NOMO-1 treated with DMSO at 0.1 percent for 48 hours (cell line): ENCODE results near the gene MMRN2.
"Not testable (repeated sequence)": the region's sequence is repeated elsewhere in the genome, so short reads cannot be mapped to it uniquely, and the experiment has no call there.

ENCODE experiments used
- DNase-seq: peaks from one replicate; lab custom pipeline; 2025; ENCODE audit not compliant: unreplicated experiment; lab: John Stamatoyannopoulos, UW

The MMRN2 gene

GRCh38 chr10:86941426-86941825, 16.0 kb downstream of the MMRN2 start:
- DNase-seq, result no peak

DNA sequence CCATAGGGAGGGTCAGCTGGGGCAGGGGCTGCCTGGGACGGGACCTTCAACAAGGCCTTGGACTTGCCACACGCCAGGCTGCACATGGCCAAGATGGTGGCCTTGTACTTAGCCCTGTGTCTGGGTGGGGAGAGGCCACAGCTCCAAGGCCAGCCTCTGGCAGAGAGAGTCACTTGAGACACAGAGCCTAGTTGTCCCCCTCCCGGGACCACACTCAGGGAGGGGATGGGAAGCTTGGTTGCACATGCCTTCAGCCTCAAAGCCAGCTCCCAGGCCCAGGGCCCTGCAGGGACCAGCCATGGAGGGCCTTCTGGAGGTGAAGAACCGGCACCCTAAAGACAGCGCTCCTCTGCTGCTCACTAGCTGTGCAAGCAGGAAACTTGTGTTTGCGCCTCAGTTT, 16.7 kb downstream of the MMRN2 start:
- DNase-seq, result no peak

DNA sequence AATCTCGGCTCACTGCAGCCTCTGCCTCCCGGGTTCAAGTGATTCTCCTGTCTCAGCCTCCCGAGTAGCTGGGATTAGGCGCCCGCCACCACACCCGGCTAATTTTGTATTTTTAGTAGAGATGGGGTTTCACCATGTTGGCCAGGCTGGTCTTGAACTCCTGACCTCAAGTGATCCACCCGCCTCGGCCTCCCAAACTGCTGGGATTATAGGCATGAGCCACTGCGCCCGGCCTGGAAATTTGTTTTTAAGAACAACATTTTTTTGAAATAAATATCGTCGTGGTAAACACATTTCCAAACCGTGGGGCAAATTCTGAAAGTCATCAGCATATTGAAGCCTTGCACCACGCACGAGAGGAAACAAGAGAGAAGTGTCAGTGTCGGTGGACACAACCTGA, 17.3 kb downstream of the MMRN2 start:
- not testable (repeated sequence) for DNase-seq

- no peak for DNase-seq
Observed at GRCh38 chr10:86938260-86938659, 19.2 kb downstream of the MMRN2 start.

GRCh38 chr10:86937502-86938154, 19.8 kb downstream of the MMRN2 start:
- no peak for DNase-seq

DNA sequence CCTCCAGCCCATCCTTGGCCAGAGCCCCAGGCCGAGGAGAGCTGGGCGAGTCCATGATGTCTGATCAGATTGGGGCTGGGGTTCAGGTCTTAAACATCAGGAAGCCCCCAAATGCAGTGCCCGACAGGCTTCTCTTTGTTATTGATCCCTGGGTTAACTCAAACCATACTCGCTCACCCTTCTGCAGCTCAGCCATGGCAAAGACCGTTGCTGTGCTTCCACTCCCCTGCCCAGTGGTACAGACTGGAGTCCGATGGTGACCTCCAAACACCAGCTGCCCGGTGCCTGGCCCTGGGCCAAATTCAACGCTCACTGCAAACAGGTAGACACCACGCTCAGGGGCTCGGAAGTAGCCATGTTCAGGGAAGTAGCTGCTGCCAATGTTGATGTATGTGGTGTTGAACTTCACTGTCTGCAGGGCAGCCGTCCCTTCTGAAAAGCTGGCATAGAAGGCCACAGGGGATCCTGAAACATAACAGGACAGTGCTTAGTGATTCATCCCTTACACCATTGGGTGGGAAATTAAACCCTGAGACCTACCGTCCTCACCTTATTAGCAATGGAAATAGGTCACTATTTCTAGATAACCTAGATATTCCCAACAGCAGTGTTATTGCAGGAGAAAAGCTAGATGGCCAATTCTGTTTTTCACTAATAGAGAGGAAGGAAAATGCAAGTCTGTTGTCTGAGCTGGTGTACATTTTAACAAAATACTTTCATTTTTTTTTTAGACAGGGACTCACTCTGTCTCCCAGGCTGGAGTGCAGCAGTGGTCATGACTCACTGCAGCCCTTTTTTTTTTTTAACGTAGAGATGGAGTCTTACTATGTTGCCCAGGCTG, 20.5 kb downstream of the MMRN2 start:
- DNase-seq, result no peak

GRCh38 chr10:86934162-86934711, 23.2 kb downstream of the MMRN2 start:
- DNase-seq, result not testable (repeated sequence)

DNA sequence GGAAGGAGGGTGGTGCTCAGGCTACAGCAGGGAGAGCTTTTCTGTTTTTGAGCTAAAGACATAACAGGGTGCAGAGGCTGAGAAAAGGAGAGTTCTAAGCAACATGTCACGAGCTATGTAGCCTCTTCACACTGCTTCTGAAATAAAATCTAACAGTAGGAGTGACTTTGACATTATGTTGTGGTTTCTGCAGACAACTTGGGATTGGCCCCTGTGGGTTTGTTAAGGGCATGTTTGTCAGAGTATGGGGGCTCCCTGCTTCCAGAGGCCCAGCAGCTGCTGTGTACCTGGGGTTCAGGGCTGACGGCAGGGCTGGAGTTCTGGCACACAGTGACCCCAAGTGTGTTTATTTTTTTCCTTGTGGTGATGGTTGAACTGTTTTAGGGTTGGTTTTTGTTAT, 24.7 kb downstream of the MMRN2 start:
- DNase-seq, result no peak

- DNase-seq, result no peak
Observed at GRCh38 chr10:86931872-86932271, 25.5 kb downstream of the MMRN2 start.

DNA sequence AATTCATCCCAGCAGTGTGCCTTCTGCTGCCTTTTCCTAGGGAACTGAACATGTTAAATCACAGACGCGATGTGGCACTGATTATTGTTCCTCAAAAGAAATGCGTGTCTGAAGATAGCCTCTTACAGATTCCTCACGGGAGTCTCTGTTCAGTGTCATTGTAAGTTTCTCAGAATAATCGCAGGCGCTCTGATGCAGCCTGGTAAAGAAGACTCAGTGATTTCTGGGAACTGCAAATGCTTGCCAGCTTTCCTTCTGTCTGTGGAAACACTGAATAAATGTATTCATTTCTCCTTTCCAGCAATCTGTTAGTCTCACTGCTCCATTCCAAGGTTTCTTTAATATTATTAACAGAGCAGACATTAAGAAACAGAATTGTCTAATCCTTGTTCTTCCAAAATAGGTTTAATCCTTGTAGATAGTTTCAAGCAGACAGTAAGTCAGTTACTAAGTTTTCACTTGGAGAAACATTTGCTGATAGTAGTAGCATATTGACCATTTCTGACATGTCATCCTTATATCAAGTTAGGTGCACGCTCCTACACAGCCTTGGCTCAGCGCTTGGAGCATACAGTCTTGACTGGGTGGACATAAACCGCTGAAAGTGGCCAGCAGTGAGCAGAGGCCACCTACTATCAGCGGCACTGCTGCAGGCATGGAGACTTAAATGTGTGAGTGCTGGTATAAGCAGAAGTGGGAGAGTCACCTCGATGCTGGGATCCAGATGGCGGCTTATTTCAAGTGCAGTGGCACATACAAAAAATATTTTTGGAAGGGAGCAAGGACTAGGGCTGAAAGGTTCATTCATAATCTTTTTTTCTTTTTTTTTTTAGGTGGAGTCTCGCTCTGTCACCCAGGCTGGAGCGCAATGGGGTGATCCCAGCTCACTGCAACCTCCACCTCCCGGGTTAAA, 27.7 kb downstream of the MMRN2 start:
- no peak for DNase-seq

- DNase-seq, result no peak
Observed at GRCh38 chr10:86922553-86922961, 34.9 kb downstream of the MMRN2 start.

GRCh38 chr10:86918022-86918471, 39.4 kb downstream of the MMRN2 start:
- DNase-seq, result no peak

DNA sequence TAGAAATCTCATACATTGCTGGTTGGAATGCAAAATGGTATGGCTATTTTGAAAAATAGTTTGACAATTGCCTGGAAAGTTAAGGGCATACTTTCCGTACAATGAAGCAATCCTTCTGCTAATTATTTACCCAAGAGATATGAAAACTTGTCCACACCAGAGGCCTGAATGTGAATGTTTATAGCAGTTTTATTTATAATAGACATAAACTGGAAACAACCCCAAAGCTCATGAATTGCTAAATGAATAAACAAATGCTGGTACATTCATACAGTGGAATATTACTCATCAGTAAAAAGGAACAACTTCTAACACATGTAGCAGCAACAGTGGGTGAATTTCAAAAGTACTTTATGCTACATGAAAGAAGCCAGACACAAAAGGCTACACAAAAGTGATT, 42.7 kb downstream of the MMRN2 start:
- no peak for DNase-seq

GRCh38 chr10:86905429-86905828, 52.0 kb downstream of the MMRN2 start:
- DNase-seq, result no peak

DNA sequence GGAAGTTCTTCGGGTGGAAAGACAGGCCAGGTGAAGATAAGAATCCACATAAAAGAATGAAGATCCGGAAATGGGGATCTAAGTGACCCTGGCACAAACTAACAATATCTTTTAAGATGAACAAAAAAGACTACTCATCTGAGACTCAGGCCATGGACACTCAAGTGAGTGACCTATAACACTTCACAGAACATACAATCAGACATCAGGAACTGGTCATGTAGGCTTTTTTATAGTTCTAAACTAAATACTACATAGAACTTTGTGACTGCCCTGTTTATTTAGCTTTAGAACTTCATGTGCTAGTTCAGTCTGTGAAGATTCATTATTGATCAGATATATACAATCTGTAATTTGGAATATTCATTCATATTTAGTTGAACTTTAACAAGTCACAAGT, 52.8 kb downstream of the MMRN2 start:
- no peak for DNase-seq

- no peak for DNase-seq
Observed at GRCh38 chr10:86900955-86901354, 56.5 kb downstream of the MMRN2 start.

GRCh38 chr10:86899670-86900276, 57.6 kb downstream of the MMRN2 start:
- DNase-seq, result peak; percentile 55

- no peak for DNase-seq
Observed at GRCh38 chr10:86899132-86899531, 58.3 kb downstream of the MMRN2 start.

GRCh38 chr10:86898511-86898910, 58.9 kb downstream of the MMRN2 start:
- DNase-seq, result no peak

DNA sequence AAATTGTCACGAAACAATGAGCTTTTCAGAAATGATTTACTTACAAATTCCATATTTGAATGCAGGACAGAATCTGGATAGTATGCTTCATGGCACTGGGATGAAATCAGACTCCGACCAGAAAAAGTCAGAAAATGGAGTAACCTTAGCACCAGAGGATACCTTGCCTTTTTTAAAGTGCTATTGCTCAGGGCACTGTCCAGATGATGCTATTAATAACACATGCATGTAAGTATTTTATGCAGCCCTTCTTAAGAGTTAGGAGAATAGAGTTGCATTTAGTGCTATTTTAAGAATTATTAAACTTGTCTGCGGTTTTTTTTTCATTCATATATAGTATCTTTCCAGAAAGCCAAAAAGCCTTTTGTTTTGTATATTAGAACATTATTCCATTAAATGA, 67.4 kb downstream of the MMRN2 start:
- no peak for DNase-seq
